Measurements from ENCODE around the gene LAMA5.

The LAMA5 gene

DNA sequence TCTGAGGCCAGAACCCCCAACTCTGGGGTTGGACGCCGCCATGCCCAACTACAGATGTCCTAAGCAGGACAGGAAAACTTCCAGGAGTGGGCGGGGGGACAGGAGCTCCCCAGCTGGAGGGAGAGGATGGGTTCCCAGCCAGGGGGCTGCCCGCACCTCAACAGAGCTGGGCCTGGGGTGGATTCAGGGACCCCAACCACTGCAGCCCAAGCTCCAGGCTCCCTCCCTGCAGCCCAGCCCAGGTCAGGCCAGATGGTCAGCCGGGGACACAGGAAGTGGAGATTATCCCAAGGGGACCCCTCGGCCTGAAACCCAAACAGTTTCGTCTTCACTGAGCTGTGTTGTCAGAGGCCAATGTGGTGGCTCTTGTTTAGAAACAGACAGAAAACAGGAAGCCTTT, 9.4 kb downstream of the LAMA5 start:
- no peak for DNase-seq

GRCh38 chr20:62357187-62357667, 9.9 kb downstream of the LAMA5 start:
- DNase-seq, result no peak

DNA sequence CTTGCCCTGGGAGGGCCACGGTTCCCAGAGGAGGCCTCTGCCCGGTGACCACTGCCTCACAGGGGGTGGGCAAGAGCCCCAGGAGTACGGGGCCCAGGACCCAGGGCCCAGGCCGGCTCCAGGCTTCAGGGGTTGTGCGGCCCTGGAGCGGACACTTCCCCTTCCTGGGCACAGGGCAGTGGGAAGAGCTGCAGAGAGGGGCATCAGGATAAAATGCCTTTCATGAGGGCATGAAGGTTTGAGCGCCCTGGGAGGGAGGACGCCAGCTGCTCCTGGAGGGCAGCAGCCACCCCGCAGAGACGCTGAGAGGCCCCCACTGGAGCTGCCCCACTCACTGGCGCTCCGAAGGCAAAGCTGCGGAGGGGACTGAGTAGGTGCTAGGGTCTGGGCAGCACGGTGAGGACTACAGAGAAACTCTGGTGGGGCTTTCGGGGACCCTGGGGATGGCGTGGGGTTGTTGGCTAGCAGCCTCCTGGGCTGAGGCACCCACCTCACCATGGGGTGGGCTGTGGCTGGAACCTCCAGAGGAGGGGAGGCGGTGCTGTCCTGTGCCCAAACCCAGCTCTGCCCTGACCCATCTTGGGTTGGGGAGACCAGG, 10.4 kb downstream of the LAMA5 start:
- no peak for DNase-seq

- no peak for DNase-seq
Measured at GRCh38 chr20:62355878-62356588, 11.1 kb downstream of the LAMA5 start.

DNA sequence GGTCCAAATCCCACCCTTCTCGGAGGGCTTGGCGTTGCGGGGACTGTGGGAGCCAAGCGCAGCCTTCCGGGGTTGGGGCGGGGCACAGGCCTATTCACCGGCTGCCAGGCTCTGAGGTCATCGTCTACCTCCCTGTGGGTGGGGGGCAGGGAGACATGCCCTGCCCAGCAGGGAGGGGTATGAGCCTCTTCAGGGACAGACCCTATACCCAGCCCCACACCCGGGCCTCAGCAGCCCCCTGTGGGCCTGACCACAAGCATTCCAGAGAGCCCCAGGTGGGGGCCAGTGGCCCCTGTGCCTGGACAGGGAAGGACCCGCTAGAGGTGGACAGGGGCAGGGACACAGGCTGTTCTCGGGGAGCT, 11.6 kb downstream of the LAMA5 start:
- DNase-seq, result peak; percentile 15

DNA sequence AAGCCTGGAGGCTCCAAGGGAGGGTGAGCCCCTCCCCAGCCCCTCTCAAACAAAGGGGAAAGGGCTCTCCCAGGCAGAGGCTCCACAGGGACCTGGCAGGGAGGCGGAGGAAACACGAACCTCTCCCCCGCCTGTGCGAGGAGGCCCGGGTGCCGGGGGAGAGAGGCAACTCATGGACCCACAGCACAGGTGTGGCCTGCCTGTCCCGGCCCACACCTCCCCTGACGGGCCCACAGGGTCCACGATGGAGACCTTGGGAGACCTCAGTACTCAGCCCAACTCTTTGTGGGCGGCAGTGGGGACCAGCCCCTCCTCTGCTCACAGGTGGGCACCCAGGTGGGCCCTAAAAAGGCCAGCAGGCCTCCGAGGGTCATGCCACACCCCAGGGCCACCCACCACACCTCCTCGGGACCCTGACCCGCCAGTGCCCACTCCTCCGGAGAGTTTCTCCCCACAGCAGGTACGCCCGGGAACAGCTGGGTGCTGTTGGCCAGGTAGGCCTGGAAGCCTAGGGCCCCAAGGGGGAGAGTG, 12.2 kb downstream of the LAMA5 start:
- DNase-seq, result no peak

DNA sequence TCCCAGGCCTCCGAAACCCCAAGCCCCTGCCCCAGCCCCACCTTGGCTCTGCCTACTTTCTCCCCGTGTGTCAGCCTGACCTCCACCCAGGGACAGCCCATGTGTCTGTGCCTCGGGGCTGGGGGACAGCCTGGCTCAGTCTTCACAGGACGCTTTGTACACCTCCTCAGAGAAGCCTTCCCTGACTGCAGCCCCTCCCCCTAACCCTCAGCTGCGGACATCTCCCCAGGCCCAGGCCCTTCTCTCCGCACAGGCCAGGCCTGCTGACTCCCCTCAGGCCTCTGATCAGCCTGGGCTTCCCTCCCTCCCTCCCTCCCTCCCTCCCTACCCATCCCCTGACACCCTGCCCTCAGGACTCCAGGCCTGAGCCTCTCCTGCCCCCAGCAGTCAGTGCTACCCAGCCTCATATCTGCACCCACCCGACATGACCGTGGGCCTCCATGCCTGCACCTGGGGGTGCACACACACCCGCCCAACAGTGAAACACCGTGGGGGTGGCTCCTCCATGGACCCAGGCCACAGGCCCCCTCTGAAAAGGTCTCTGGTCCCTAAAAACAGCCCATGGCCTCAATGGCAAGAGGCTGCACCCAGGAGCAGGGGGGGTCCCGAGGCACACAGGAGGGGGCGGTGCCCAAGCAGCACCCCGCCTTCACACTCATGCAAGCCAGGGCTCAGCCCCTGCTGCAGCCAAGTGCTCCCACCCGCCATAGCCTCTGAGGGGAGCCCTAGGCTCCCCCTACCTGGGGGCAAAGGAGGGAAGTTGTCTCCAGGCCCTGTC, 12.9 kb downstream of the LAMA5 start:
- DNase-seq, result no peak

GRCh38 chr20:62353289-62354030, 13.7 kb downstream of the LAMA5 start:
- DNase-seq, result no peak

DNA sequence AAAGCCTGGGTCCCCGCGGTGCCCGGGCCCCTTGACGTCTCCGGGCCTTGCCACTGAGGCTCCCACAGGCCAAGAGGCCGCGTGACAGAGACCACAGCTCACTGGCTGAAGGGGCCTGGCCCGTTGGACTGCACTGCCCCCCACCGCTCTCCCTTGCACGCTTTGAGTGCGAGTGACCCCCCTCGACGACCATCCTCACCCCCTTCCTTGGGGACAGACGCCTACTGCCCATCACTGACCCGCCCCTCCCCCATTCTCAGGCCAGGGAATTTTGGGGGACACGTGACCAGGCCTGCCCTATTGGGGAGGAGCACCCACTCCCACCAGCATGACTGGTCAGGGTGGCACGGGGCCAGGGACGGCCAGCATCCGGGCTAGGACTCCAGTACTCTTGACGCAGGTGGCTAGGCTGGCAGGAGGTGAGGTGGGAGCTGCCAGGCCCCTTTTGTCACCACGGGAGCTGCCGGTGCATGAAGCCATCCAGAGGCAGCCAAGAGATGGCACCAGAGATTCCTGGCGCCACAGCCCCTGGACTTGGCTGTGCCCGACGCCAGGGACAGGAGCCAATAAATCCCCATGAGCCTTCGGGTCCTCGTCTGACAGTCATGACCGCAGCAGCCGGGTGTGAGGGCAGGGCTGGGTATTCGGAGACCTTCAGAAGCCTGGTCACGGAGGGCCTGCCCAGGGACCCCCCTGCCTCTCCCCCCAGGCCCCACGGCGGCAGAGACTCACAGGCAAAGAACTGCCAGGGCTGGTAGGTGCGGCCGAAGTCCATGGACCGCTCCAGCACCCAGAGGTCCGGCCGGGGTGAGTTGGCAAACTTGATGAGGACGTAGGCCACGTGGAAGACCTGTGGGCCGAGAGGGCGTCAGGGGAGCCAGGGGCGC, 14.5 kb downstream of the LAMA5 start:
- DNase-seq, result peak; percentile 79

DNA sequence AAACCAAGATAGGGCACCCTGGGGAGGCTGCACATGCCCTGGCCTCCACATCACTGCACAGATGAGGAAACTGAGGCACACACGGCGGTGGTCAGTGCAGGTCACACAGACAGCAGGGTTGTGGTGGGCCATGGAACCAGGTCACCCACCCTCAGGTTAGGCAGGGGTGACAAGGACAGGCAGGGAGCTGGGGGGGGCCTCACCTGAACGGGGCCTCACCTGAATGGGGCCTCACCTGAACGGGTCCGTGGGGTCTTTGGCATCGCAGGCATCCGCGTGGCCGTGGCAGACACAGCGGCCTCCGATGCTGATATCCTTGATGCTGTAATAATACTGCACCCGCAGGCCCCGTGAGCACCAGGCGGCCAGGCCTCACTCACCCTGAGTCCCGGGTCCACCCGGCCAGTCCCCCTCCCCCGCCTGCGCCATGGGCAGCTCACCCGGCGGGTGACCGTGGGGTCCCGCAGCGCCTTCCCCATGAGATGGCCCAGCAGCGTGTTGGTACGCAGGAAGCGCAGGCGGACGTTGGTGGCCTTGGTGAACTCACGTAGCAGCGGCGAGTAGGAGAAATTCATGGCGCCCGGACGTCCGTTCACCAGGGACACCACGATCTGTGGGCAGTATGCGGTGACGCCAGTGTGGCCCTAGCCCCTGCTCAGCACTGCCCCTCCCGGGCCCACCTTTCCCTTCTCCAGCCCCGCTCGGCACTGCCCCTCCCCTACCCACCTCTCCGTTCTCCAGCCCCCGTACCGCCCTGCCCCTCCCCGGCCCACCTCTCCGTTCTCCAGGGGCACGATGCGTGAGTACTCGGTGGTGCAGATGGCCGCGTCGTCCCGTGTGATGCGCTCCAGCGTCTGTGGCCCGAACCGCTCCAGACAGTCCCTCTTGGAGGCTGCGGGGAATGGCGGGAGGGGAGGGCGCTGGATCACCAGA, 15.4 kb downstream of the LAMA5 start:
- DNase-seq, result no peak

DNA sequence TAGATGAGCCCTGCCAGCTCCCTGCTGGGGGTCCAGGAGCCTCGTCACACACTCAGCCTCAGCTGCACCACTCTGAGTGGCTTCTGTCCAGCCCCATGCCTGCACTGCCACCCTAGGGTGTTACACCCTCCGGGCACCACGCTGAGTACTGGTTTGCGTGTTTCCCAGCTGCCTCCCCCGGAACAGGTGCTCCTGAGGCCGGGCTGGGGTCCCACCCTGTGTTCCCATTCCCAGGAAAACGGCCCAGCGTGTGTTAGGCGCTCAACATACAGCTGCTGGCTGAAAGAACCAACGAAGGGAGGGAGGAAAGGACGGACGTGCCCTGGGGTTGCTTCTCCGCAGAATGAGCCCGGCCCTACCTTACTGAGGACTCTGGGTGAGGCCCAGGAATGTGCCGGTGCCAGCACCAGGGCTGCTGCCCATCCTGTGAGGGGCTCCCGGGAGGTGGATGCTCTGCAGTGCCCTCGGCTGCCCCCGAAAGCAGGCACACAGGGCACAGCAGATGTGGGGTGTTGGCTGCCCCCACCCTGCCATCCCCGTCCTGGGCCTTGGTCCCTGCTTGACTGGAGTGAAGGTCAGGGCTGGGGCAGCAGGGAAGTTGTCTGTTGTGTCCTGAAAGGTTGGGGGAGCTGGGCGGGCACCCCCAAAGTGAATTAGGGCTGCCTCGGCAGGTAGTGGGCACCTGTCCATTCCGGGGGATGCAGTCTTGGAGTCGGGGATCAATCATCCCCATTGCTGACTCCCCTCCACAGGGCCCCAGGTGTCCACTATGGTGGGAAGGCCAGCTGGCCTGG, 16.3 kb downstream of the LAMA5 start:
- no peak for DNase-seq

- DNase-seq, result no peak
Measured at GRCh38 chr20:62350098-62350628, 16.9 kb downstream of the LAMA5 start.

DNA sequence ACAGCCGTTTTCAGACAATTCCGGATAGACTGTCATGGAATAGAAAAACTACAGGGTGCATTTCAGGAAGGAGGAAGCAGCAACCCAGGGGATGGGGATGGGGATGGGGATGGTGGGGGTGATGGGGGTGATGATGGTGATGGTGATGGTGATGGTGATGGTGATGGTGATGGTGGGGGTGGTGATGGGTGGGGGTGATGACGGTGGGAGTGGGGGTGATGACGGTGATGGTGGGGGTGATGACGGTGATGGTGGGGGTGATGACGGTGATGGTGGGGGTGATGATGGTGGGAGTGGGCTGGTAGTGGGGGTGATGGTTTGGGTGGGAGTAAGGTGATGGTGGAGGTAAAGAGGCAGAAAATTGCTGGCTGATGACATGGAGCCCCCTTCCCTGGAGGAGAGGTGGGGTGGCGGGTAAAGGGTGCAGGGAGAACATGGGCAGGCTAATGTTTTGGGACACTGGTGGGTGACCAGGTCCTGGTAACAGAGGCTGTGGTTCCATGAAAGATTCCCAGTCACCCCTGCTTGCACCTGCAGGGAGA, 17.5 kb downstream of the LAMA5 start:
- DNase-seq, result no peak

GRCh38 chr20:62348604-62349003, 18.5 kb downstream of the LAMA5 start:
- DNase-seq, result no peak

GRCh38 chr20:62347445-62347844, 19.7 kb downstream of the LAMA5 start:
- no peak for DNase-seq

- no peak for DNase-seq
Measured at GRCh38 chr20:62347151-62347404, 20.0 kb downstream of the LAMA5 start.

- no peak for DNase-seq
Measured at GRCh38 chr20:62346398-62347150, 20.5 kb downstream of the LAMA5 start.

DNA sequence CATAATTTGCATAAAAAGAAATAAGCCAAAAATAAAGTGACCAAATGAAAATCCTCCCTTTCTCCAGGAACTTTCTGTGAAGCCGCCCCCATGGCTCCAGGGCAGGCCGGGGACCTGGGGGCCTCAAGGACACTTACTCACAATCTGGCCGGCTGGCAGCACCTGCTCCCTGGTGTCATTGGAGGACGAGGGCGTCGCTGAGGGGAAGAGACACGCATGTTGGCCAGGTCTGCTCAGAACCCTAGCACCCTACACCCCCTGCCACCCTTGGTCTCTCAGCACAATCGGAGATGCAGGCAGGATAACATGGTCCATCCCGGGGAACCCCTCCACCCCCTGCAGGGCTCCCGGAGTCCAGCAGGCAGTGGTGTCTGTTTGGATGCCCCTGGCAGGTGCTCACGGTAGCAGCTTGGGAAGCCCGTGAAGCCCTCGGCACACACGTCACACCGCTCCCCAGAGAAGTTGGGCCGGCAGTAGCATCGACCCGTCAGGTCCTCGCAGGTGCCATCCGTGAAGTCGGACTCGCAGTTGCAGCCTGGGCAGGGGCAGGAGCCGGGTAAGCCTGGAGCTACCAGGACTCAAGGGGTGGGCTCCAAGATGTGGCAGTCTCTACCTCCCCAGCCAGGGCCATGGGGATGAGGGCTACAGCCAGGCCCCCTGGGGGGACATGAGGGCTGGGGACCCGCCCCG, 21.3 kb downstream of the LAMA5 start:
- DNase-seq, result no peak
